SK-N-SH treated with all-trans-retinoic acid at 6 μM for 48 hours (cell line): ENCODE measurements around the gene MRPS2.
A peak's percentile ranks its signal among the peaks of the same experiment; 100 is the strongest.

Experiments
- ATAC-seq: fragments of 200-7000 bp; cut with Tn5 transposase; 3 replicates; pipeline ENCODE4 v1.9.1; 2020; ENCODE audit warnings: mild to moderate bottlenecking, moderate library complexity
- ARNTL ChIP-seq: fragments of 450-650 bp; formaldehyde crosslinking; IDR thresholded peaks from 2 replicates; pipeline ENCODE4 v1.5.0; 2020; ENCODE audit warnings: low read depth, mild to moderate bottlenecking, moderate library complexity, borderline replicate concordance
- BACH2 ChIP-seq: fragments of 250-450 bp; sonication (Bioruptor Pico); IDR thresholded peaks from 2 replicates; pipeline ENCODE4 v1.9.0; 2021; ENCODE audit warnings: mild to moderate bottlenecking, borderline replicate concordance
- CSDC2 ChIP-seq: fragments of 250-450 bp; sonication (Bioruptor Pico); IDR thresholded peaks from 2 replicates; pipeline ENCODE4 v1.5.0; 2020; ENCODE audit warnings: mild to moderate bottlenecking, moderate library complexity
- ESRRG ChIP-seq: fragments of 250-450 bp; sonication (Bioruptor Pico); IDR thresholded peaks from 2 replicates; pipeline ENCODE4 v1.6.1; 2021; ENCODE audit warnings: mild to moderate bottlenecking
- GLIS3 ChIP-seq: fragments of 250-450 bp; sonication (Bioruptor Pico); IDR thresholded peaks from 2 replicates; pipeline ENCODE4 v1.5.0; 2020; ENCODE audit warnings: mild to moderate bottlenecking, moderate library complexity
- ISL1 ChIP-seq: fragments of 250-450 bp; sonication (Bioruptor Pico); IDR thresholded peaks from 2 replicates; pipeline ENCODE4 v2.1.2; 2022; ENCODE audit warnings: mild to moderate bottlenecking, moderate library complexity
- OSR1 ChIP-seq: fragments of 250-450 bp; sonication (Bioruptor Pico); IDR thresholded peaks from 2 replicates; pipeline ENCODE4 v1.8.0; 2022; ENCODE audit warnings: moderate library complexity, mild to moderate bottlenecking, inconsistent platforms
- PPARA ChIP-seq: fragments of 250-450 bp; sonication (Bioruptor Pico); IDR thresholded peaks from 2 replicates; pipeline ENCODE4 v1.5.0; 2020; ENCODE audit warnings: mild to moderate bottlenecking, borderline replicate concordance
- SNAI2 ChIP-seq: fragments of 250-450 bp; sonication (Bioruptor Pico); IDR thresholded peaks from 2 replicates; pipeline ENCODE4 v1.5.0; 2020; ENCODE audit warnings: mild to moderate bottlenecking, moderate library complexity
- TCF4 ChIP-seq: fragments of 250-450 bp; sonication (Bioruptor Pico); IDR thresholded peaks from 2 replicates; pipeline ENCODE4 v1.8.0; 2021; ENCODE audit warnings: mild to moderate bottlenecking, moderate library complexity, borderline replicate concordance
- TOX ChIP-seq: fragments of 250-450 bp; sonication (Bioruptor Pico); IDR thresholded peaks from 2 replicates; pipeline ENCODE4 v1.8.0; 2021; ENCODE audit warnings: mild to moderate bottlenecking, moderate library complexity, borderline replicate concordance
- ZC3H10 ChIP-seq: fragments of 250-450 bp; sonication (Bioruptor Pico); IDR thresholded peaks from 2 replicates; pipeline ENCODE4 v1.5.1; 2021; ENCODE audit warnings: mild to moderate bottlenecking, moderate library complexity
- ZNF565 ChIP-seq: fragments of 450-650 bp; formaldehyde crosslinking; conservative IDR thresholded peaks from 2 replicates; pipeline ENCODE4 v1.5.0; 2020; ENCODE audit warnings: low read depth, mild to moderate bottlenecking, moderate library complexity
- ZNF70 ChIP-seq: fragments of 450-650 bp; formaldehyde crosslinking; IDR thresholded peaks from 2 replicates; pipeline ENCODE4 v1.5.0; 2020; ENCODE audit warnings: mild to moderate bottlenecking, moderate library complexity
- ZNF8 ChIP-seq: fragments of 450-650 bp; formaldehyde crosslinking; IDR thresholded peaks from 2 replicates; pipeline ENCODE4 v1.5.0; 2020; ENCODE audit warnings: mild to moderate bottlenecking, moderate library complexity
- TF ChIP-seq, protein P1 (sequence below): fragments of 250-450 bp; sonication (Bioruptor Pico); IDR thresholded peaks from 2 replicates; pipeline ENCODE4 v1.5.1; 2021; ENCODE audit warnings: mild to moderate bottlenecking, moderate library complexity
- TF ChIP-seq, protein P2 (sequence below): fragments of 250-450 bp; sonication (Bioruptor Pico); IDR thresholded peaks from 2 replicates; pipeline ENCODE4 v1.5.1; 2020; ENCODE audit warnings: low read depth, mild to moderate bottlenecking, moderate library complexity
- TF ChIP-seq, protein P3 (sequence below): fragments of 250-450 bp; sonication (Bioruptor Pico); IDR thresholded peaks from 2 replicates; pipeline ENCODE4 v1.8.0; 2020; ENCODE audit warnings: mild to moderate bottlenecking, moderate library complexity, borderline replicate concordance
- TF ChIP-seq, protein P4 (sequence below): fragments of 250-450 bp; sonication (Bioruptor Pico); IDR thresholded peaks from 2 replicates; pipeline ENCODE4 v1.5.0; 2020; ENCODE audit warnings: mild to moderate bottlenecking, moderate library complexity
- TF ChIP-seq, protein P5 (sequence below): fragments of 250-450 bp; sonication (Bioruptor Pico); IDR thresholded peaks from 2 replicates; pipeline ENCODE4 v1.8.0; 2021; ENCODE audit warnings: low read depth, mild to moderate bottlenecking, moderate library complexity, borderline replicate concordance

The MRPS2 gene

DNA sequence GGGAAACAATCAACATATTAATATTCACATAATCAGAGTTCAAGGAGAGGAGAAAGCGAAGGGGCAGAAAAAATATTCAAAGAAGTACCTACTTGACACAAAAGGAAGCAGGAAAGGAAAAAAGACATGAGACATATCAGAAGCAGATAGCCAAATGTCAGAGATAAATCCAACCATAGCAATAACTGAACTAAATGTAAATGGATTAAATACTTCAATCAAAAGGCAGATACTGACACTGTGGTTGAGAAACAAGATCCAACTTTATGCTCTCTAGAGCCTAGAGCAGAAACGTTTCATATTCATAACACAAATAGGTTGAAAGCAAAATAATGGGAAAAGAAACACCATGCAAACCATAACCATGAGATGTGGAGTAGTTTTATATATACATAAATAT is 9.0 kb downstream of the MRPS2 start (continued):
- TF ChIP-seq PPARA (CRISPR knock-in tag) (no peak), TCF4 (CRISPR knock-in tag) (no peak), ESRRG (CRISPR knock-in tag) (no peak), ARNTL (CRISPR knock-in tag) (no peak), GLIS3 (CRISPR knock-in tag) (no peak)
- TF ChIP-seq, protein P1, sequence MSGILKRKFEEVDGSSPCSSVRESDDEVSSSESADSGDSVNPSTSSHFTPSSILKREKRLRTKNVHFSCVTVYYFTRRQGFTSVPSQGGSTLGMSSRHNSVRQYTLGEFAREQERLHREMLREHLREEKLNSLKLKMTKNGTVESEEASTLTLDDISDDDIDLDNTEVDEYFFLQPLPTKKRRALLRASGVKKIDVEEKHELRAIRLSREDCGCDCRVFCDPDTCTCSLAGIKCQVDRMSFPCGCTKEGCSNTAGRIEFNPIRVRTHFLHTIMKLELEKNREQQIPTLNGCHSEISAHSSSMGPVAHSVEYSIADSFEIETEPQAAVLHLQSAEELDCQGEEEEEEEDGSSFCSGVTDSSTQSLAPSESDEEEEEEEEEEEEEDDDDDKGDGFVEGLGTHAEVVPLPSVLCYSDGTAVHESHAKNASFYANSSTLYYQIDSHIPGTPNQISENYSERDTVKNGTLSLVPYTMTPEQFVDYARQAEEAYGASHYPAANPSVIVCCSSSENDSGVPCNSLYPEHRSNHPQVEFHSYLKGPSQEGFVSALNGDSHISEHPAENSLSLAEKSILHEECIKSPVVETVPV (CRISPR knock-in tag) = no peak

DNA sequence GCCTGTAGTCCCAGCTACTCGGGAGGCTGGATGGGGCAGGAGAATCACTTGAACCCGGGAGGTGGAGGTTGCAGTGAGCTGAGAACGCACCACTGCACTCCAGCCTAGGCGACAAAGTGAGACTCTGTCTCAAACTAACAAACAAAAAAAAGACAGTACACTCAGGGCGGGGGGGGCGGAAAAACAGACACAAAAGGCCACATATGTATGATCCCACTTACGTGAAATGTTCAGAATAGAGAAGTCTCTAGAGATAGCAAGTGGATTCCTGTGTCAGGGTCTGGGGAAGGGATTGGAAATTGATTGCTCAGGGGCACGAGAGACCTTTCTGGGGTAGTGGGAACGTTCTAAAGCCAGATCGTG is 11.7 kb downstream of the MRPS2 start:
- no peak for TF ChIP-seq CSDC2 (CRISPR knock-in tag)
- TF ChIP-seq ZNF70 (CRISPR knock-in tag) = no peak
- no peak for TF ChIP-seq ISL1 (CRISPR knock-in tag)
- TF ChIP-seq, protein P2, sequence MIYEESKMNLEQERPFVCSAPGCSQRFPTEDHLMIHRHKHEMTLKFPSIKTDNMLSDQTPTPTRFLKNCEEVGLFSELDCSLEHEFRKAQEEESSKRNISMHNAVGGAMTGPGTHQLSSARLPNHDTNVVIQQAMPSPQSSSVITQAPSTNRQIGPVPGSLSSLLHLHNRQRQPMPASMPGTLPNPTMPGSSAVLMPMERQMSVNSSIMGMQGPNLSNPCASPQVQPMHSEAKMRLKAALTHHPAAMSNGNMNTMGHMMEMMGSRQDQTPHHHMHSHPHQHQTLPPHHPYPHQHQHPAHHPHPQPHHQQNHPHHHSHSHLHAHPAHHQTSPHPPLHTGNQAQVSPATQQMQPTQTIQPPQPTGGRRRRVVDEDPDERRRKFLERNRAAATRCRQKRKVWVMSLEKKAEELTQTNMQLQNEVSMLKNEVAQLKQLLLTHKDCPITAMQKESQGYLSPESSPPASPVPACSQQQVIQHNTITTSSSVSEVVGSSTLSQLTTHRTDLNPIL (CRISPR knock-in tag) = no peak
- TF ChIP-seq, protein P3, sequence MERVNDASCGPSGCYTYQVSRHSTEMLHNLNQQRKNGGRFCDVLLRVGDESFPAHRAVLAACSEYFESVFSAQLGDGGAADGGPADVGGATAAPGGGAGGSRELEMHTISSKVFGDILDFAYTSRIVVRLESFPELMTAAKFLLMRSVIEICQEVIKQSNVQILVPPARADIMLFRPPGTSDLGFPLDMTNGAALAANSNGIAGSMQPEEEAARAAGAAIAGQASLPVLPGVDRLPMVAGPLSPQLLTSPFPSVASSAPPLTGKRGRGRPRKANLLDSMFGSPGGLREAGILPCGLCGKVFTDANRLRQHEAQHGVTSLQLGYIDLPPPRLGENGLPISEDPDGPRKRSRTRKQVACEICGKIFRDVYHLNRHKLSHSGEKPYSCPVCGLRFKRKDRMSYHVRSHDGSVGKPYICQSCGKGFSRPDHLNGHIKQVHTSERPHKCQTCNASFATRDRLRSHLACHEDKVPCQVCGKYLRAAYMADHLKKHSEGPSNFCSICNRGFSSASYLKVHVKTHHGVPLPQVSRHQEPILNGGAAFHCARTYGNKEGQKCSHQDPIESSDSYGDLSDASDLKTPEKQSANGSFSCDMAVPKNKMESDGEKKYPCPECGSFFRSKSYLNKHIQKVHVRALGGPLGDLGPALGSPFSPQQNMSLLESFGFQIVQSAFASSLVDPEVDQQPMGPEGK (CRISPR knock-in tag) = no peak
- TF ChIP-seq PPARA (CRISPR knock-in tag) = no peak
- TF ChIP-seq TOX (CRISPR knock-in tag) = no peak
- TF ChIP-seq, protein P4, sequence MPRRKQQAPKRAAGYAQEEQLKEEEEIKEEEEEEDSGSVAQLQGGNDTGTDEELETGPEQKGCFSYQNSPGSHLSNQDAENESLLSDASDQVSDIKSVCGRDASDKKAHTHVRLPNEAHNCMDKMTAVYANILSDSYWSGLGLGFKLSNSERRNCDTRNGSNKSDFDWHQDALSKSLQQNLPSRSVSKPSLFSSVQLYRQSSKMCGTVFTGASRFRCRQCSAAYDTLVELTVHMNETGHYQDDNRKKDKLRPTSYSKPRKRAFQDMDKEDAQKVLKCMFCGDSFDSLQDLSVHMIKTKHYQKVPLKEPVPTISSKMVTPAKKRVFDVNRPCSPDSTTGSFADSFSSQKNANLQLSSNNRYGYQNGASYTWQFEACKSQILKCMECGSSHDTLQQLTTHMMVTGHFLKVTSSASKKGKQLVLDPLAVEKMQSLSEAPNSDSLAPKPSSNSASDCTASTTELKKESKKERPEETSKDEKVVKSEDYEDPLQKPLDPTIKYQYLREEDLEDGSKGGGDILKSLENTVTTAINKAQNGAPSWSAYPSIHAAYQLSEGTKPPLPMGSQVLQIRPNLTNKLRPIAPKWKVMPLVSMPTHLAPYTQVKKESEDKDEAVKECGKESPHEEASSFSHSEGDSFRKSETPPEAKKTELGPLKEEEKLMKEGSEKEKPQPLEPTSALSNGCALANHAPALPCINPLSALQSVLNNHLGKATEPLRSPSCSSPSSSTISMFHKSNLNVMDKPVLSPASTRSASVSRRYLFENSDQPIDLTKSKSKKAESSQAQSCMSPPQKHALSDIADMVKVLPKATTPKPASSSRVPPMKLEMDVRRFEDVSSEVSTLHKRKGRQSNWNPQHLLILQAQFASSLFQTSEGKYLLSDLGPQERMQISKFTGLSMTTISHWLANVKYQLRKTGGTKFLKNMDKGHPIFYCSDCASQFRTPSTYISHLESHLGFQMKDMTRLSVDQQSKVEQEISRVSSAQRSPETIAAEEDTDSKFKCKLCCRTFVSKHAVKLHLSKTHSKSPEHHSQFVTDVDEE (CRISPR knock-in tag) = no peak
- TF ChIP-seq, protein P1 (CRISPR knock-in tag) = no peak
- no peak for TF ChIP-seq OSR1 (CRISPR knock-in tag)
- TF ChIP-seq GLIS3 (CRISPR knock-in tag) = no peak
- no peak for TF ChIP-seq ZNF8 (CRISPR knock-in tag)
- no peak for TF ChIP-seq ARNTL (CRISPR knock-in tag)
- TF ChIP-seq, all 23 proteins: peak for 0
- no peak for ATAC-seq

DNA sequence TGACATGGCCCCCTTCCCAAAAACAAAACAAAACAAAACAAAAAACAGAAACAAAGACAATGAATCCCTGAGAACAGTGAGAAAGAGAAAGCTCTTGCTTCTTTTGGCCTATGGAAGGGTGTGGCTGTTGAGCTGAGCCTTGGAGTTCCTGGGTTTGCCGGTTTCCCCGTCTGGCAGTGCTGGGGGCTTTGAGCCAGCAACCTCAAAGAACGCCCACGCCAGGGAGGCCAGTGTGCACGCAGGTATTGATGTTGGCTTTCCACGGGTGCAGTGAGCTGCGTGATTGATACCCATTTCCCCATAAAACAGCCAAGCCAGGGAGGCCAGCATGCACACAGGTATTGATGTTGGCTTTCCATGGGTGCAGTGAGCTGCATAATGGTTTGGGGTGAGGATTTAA is 12.4 kb downstream of the MRPS2 start:
- no peak for ATAC-seq
- TF ChIP-seq BACH2 (CRISPR knock-in tag) = no peak

DNA sequence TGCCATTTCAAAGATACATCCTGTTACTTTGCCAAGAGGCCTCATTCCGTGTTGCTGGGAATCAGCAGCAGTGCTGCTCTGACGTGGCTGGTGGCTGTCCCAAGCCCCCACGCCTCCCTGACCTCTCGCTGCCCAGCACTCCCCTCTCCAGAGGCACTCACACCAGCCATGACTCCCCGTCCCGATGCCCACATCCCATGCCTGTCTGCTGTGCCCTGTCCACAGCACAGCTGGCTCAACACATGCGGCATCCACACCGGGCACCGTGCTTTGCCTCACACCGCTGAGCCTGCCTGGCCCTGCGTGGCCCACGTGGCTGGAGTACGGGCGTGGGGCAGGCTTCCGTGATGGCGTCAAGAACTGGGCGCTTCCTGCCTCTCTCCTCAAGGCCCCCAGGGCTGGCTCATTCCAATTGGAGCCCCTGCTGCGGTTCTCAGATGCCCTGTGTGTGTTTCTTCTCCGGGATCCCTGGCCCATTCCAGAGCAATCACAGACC is 12.9 kb downstream of the MRPS2 start:
- peak; percentile 16; the same call in 1 of the 3 replicates for ATAC-seq
- TF ChIP-seq, protein P5, sequence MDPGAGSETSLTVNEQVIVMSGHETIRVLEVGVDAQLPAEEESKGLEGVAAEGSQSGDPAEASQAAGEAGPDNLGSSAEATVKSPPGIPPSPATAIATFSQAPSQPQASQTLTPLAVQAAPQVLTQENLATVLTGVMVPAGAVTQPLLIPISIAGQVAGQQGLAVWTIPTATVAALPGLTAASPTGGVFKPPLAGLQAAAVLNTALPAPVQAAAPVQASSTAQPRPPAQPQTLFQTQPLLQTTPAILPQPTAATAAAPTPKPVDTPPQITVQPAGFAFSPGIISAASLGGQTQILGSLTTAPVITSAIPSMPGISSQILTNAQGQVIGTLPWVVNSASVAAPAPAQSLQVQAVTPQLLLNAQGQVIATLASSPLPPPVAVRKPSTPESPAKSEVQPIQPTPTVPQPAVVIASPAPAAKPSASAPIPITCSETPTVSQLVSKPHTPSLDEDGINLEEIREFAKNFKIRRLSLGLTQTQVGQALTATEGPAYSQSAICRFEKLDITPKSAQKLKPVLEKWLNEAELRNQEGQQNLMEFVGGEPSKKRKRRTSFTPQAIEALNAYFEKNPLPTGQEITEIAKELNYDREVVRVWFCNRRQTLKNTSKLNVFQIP (CRISPR knock-in tag) = no peak
- TF ChIP-seq PPARA (CRISPR knock-in tag) (no peak), OSR1 (CRISPR knock-in tag) (no peak), ESRRG (CRISPR knock-in tag) (no peak), SNAI2 (CRISPR knock-in tag) (no peak), GLIS3 (CRISPR knock-in tag) (no peak), ZNF70 (CRISPR knock-in tag) (no peak), ZNF565 (CRISPR knock-in tag) (no peak), CSDC2 (CRISPR knock-in tag) (no peak), ZC3H10 (CRISPR knock-in tag) (no peak), TCF4 (CRISPR knock-in tag) (no peak), ARNTL (CRISPR knock-in tag) (no peak)
- TF ChIP-seq, protein P3 (CRISPR knock-in tag) = no peak
- TF ChIP-seq, protein P1 (CRISPR knock-in tag) = no peak
